HEK293T (cell line): Measurements from ENCODE around the gene QKI.

ENCODE experiments used
- BHLHE40 ChIP-seq: fragments of 450-650 bp; IDR thresholded peaks from 2 replicates; pipeline ENCODE4 v1.6.1; 2016; ENCODE audit warnings: mild to moderate bottlenecking, moderate library complexity, borderline replicate concordance
- LEF1 ChIP-seq: fragments of 450-650 bp; IDR thresholded peaks from 2 replicates; pipeline ENCODE4 v1.6.1; 2017; ENCODE audit warnings: mild to moderate bottlenecking, borderline replicate concordance
- SP1 ChIP-seq: fragments of 450-650 bp; IDR thresholded peaks from 2 replicates; pipeline ENCODE4 v1.6.1; 2017

DNA sequence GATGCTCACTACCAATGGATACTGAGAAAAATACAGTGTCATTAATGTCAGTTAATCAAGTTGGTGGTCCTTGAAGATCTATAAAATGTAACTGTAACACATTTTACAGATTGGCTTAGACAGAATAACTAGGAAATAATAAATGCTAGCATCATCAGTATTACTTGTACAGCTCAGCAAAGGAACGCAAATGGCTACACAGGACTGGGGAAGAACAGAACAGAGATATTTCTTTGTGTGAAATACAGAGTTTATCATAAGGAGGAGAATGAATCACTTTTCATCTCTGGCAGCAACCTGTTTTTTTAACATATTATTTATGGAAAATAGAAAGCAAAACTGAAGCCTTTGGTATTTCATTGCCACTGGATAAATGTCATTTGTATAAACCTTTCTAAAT, 8.2 kb upstream of the QKI start:
- TF ChIP-seq BHLHE40 = no peak
- no peak for TF ChIP-seq LEF1
- TF ChIP-seq SP1 = no peak
